GM10248 (cell line): ENCODE measurements around the gene PAQR5.

Experiments used
- CTCF ChIA-PET: fragments of 300-600 bp; sonication (Branson Sonifier 250); formaldehyde crosslinking; extraction: SDS; loops from one replicate; lab custom pipeline; 2021; ENCODE audit warnings: antibody characterized with exemption; lab: Yijun Ruan, JAX
- POLR2A ChIA-PET: fragments of 350-650 bp; sonication (Branson Sonifier 250); formaldehyde crosslinking; extraction: SDS; loops from one replicate; lab custom pipeline; 2020; ENCODE audit warnings: antibody characterized with exemption; lab: Yijun Ruan, JAX
- DNase-seq: peaks from one replicate; pipeline ENCODE4 v3.0.0; 2012; ENCODE audit errors: extremely low spot score
- CTCF ChIP-seq: IDR thresholded peaks from 2 replicates; pipeline ENCODE4 v1.5.1; 2012; ENCODE audit warnings: mild to moderate bottlenecking, low read depth; ENCODE audit errors: extremely low read depth, missing control alignments, control extremely low read depth

Gene PAQR5

GRCh38 chr15:69314736-69315135, 16.0 kb downstream of the PAQR5 start:
- DNase-seq, result no peak
- ChIA-PET POLR2A (no interaction called here), CTCF (no interaction called here)
- TF ChIP-seq CTCF, result no peak

GRCh38 chr15:69315402-69316110, 16.8 kb downstream of the PAQR5 start:
- no peak for TF ChIP-seq CTCF
- DNase-seq, result no peak
- POLR2A ChIA-PET, result no interaction called here
- CTCF ChIA-PET, result no interaction called here

DNA sequence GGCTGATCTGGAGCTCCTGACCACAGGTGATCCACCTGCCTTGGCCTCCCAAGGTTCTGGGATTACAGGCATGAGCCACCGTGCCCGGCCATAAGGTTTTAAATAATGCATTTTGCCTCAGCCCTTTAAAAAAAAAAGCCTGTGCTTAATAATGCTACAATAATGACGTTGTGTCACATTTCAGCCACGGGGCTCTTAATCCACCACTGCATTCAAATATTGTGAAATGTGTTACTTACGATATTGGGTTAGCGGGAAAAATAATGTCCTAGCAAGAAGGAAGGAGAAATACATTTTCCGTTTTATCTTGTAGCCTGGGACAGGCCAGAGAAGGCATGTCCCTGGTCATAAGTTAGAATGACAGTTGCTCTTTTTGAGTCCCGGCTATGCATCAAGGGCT, 17.6 kb downstream of the PAQR5 start:
- ChIA-PET CTCF (no interaction called here), POLR2A (no interaction called here)
- TF ChIP-seq CTCF, result no peak
- no peak for DNase-seq

- CTCF ChIA-PET, result no interaction called here
- TF ChIP-seq CTCF, result no peak
- DNase-seq, result no peak
- POLR2A ChIA-PET, result no interaction called here
Measured at GRCh38 chr15:69317392-69317841, 18.7 kb downstream of the PAQR5 start.

GRCh38 chr15:69318033-69318432, 19.3 kb downstream of the PAQR5 start:
- ChIA-PET POLR2A (no interaction called here), CTCF (no interaction called here)
- no peak for TF ChIP-seq CTCF
- DNase-seq, result no peak

- ChIA-PET CTCF (interaction anchor here (1.6 kb wide), 1 partner anchor 24 kb away, joined by 5 read pairs; no protein-coding TSS in a partner anchor), POLR2A (no interaction called here)
- no peak for TF ChIP-seq CTCF
- no peak for DNase-seq
Measured at GRCh38 chr15:69319384-69320375, 21.0 kb downstream of the PAQR5 start.
